ENCODE data around the gene ADAM15. TPM values are rescaled to one million over a fixed set of nuclear protein-coding genes. Genes with fewer than 3 reads are reported as not detected.

ADAM15 gene
- total RNA-seq, 4 donors from 2014 or later = 90.6 to 196 (median 115) TPM

DNA sequence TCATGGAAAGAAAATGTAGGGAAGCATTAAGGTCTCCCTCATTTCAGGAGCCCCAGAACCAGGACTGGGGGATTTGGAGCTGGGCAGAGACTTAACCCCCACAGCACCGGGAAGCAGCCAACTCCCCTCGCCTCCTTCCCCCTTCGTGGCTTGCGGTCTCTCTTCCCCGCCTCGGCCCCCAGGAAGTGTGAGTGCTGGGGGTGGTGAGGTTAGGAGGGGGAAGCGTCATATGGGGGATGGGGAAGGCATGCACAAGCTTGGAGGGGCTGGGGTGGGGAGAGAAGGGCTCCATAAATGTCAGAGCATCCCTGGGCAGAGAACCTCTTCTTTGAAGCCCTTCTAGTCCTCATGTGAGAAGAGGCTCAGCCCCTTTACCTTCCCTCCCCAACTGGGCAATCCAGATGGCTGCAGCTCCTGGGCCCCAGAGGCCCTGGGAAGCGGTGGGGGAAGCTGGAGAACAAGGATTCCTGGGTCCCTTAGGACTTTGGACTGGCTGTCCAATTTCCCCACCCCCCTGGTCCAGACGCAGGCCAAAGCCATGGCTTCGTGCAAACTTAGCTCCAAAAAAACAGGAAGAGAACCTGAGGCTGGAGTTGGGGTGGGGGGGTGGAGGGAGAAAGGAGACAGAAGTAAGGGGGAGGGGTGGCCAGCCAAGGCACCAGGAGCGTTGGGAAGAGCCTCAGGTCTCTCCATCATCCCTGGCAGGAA lies 40.8 kb upstream of the ADAM15 start:
- no peaks in the 10 kb centered on the region for H3K9me3 ChIP-seq
- no peaks in the 10 kb centered on the region for H3K27me3 ChIP-seq
- peaks cover 41 to 88% (median 80%) of the 10 kb centered on the region in 4 donors for H3K4me1 ChIP-seq
- DNase-seq = no peak
- TF ChIP-seq POLR2A (IDR thresholded peaks at IDR 0.05) (no peak), EP300 (IDR thresholded peaks at IDR 0.05; ENCODE audit: low read depth) (no peak), POLR2AphosphoS5 (IDR thresholded peaks at IDR 0.05) (no peak)
- TF ChIP-seq, protein P1, sequence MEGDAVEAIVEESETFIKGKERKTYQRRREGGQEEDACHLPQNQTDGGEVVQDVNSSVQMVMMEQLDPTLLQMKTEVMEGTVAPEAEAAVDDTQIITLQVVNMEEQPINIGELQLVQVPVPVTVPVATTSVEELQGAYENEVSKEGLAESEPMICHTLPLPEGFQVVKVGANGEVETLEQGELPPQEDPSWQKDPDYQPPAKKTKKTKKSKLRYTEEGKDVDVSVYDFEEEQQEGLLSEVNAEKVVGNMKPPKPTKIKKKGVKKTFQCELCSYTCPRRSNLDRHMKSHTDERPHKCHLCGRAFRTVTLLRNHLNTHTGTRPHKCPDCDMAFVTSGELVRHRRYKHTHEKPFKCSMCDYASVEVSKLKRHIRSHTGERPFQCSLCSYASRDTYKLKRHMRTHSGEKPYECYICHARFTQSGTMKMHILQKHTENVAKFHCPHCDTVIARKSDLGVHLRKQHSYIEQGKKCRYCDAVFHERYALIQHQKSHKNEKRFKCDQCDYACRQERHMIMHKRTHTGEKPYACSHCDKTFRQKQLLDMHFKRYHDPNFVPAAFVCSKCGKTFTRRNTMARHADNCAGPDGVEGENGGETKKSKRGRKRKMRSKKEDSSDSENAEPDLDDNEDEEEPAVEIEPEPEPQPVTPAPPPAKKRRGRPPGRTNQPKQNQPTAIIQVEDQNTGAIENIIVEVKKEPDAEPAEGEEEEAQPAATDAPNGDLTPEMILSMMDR (IDR thresholded peaks at IDR 0.05) = no peak
- in situ Hi-C loops (cut with MboI; ENCODE audit: low pct_ligation_motif_present in 1 of 4, low pct_unique_long_range_greater_than_20kb in 1 of 4, low sequenced_read_pairs in 3 of 4) (no loop called here), intact Hi-C loops (cut with DNase I; ENCODE audit: low total_unique reads) (no loop called here)
- H3K36me3 ChIP-seq = peaks cover 0 to 10% (median 2%) of the 10 kb centered on the region in 4 donors
- WGBS, 2 donors (ENCODE audit: low coverage in 1 of 2) = 22 to 42% methylated on average over 7 to 10 of the region's 11 CpGs
- peak overlapping the region in 2 of 4 donors; percentile 23 to 56 for H3K4me3 ChIP-seq
- H3K27ac ChIP-seq = peak overlapping the region; percentile 96 to 100 (median 98)

DNA sequence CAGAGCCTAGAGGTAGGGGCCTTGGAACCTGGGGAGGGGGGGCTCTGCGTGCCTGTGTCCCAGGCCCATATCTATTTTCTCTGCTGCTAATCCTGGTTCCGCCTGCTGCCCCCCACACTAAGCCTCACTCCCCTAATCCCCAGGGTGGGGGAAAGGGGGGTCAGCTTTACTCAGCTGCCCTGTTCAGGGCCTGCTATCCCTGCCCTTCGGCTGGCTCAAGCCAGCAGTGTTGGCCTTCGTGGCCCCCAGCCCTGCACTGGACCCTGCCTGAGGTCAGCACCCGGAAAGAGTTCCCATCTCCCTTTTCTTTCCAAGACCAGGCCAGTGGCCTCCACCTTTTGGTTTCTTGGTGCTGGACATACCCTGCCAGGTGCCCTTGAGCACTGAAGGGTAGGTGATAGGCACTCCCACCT lies 40.1 kb upstream of the ADAM15 start:
- TF ChIP-seq POLR2A (IDR thresholded peaks at IDR 0.05) (no peak), POLR2AphosphoS5 (IDR thresholded peaks at IDR 0.05) (no peak), EP300 (IDR thresholded peaks at IDR 0.05; ENCODE audit: low read depth) (no peak)
- TF ChIP-seq, protein P1 (IDR thresholded peaks at IDR 0.05) = no peak
- Histone ChIP-seq H3K36me3 (peaks cover 0 to 12% (median 2%) of the 10 kb centered on the region in 4 donors), H3K4me3 (peak overlapping the region in 1 of 4 donors; percentile 56), H3K27me3 (no peaks in the 10 kb centered on the region), H3K27ac (peak overlapping the region; percentile 96 to 100 (median 98)), H3K9me3 (no peaks in the 10 kb centered on the region), H3K4me1 (peaks cover 35 to 87% (median 74%) of the 10 kb centered on the region in 4 donors)
- intact Hi-C loops (cut with DNase I; ENCODE audit: low total_unique reads) (no loop called here), in situ Hi-C loops (cut with MboI; ENCODE audit: low pct_ligation_motif_present in 1 of 4, low pct_unique_long_range_greater_than_20kb in 1 of 4, low sequenced_read_pairs in 3 of 4) (no loop called here)
- no peak for DNase-seq
- WGBS, 2 donors (ENCODE audit: low coverage in 1 of 2) = 76 to 79% methylated on average over 2 to 5 of the region's 5 CpGs

DNA sequence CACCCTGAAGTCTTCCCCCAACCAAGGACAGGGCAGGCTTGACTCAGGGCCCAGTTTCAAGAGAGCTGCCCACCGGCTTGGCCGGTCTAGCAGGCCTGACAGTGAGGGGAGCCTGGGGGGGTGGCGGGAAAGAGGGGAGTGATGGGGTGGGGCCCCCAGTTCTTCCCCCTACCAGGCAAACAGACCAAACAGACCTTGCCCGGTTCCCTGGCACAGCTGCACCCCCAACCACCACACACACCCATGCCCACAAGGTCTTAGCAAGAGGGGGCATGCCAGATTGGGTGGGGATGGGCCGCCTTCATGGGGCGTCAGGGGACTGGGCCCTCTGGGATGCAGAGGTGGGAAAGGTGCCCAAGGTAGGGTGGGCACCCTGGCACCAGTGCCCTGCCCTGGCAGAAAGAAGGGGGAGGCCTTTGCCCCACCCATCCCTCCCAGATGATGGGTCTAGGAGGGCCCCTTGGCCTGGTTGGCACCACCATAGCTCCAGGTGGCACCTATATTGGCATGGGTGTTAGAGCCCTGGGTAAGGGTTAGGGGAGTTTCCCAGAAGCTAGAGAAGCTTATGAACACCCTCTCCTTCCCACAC lies 39.6 kb upstream of the ADAM15 start:
- H3K9me3 ChIP-seq = no peaks in the 10 kb centered on the region
- in situ Hi-C loops (cut with MboI; ENCODE audit: low pct_ligation_motif_present in 1 of 4, low pct_unique_long_range_greater_than_20kb in 1 of 4, low sequenced_read_pairs in 3 of 4) = no loop called here
- peak overlapping the region in 1 of 4 donors; percentile 56 for H3K4me3 ChIP-seq
- TF ChIP-seq, protein P1 (IDR thresholded peaks at IDR 0.05) = no peak
- TF ChIP-seq POLR2AphosphoS5 (IDR thresholded peaks at IDR 0.05) (no peak), EP300 (IDR thresholded peaks at IDR 0.05; ENCODE audit: low read depth) (no peak), POLR2A (IDR thresholded peaks at IDR 0.05) (no peak)
- peaks cover 31 to 86% (median 74%) of the 10 kb centered on the region in 4 donors for H3K4me1 ChIP-seq
- peaks cover 0 to 12% (median 2%) of the 10 kb centered on the region in 4 donors for H3K36me3 ChIP-seq
- H3K27ac ChIP-seq = peak overlapping the region; percentile 96 to 100 (median 98)
- DNase-seq = no peak
- no peaks in the 10 kb centered on the region for H3K27me3 ChIP-seq
- WGBS, 2 donors (ENCODE audit: low coverage in 1 of 2) = 79% methylated on average over 6 of the region's 6 CpGs; no CpG with 5 or more reads in 1 of the 2 donors
- intact Hi-C loops (cut with DNase I; ENCODE audit: low total_unique reads) = no loop called here

DNA sequence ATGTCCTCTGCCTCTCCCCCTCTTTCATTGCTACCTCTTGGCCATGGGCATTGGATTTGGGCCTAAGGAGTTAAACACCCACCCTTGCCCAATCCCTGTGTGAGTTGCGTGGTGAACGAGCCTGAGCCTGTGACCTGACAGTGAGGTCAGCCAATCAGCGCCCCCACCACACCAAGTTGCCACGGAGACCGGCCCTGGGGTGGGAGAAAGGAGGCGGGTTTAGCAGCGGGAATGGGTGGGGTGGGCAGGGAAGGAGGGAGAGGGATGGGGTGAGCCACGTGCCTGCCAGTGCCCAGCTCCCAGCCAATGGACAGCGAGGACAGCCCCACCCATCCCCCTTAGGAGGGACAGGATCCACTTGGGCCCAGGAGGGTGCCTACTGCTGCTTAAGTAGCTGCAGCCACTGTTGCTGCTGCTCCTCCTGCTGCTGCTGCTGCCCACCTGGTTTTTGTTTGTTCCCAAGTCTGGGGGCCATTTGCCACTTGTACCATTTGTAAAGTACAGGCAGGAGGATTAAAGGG lies 39.0 kb upstream of the ADAM15 start:
- intact Hi-C loops (cut with DNase I; ENCODE audit: low total_unique reads) (no loop called here), in situ Hi-C loops (cut with MboI; ENCODE audit: low pct_ligation_motif_present in 1 of 4, low pct_unique_long_range_greater_than_20kb in 1 of 4, low sequenced_read_pairs in 3 of 4) (no loop called here)
- H3K36me3 ChIP-seq = peaks cover 0 to 12% (median 2%) of the 10 kb centered on the region in 4 donors
- no peaks in the 10 kb centered on the region for H3K9me3 ChIP-seq
- H3K27ac ChIP-seq = peak overlapping the region; percentile 96 to 100 (median 98)
- DNase-seq = peak; percentile 85
- H3K4me1 ChIP-seq = peaks cover 31 to 86% (median 74%) of the 10 kb centered on the region in 4 donors
- H3K27me3 ChIP-seq = no peaks in the 10 kb centered on the region
- WGBS, 2 donors (ENCODE audit: low coverage in 1 of 2) = 0 to 23% methylated on average over 3 to 9 of the region's 9 CpGs
- no peak overlapping the region for H3K4me3 ChIP-seq
- TF ChIP-seq POLR2AphosphoS5 (IDR thresholded peaks at IDR 0.05) = peak in 2 of 3 donors; percentile 44 to 48
- peak; percentile 64 for TF ChIP-seq POLR2A (IDR thresholded peaks at IDR 0.05)
- TF ChIP-seq, protein P1 (IDR thresholded peaks at IDR 0.05) = no peak
- TF ChIP-seq EP300 (IDR thresholded peaks at IDR 0.05; ENCODE audit: low read depth) = no peak
